ENCODE data around the gene PDLIM7. TPM values are rescaled to one million over a fixed set of nuclear protein-coding genes. Genes with fewer than 3 reads are reported as not detected.
A peak's percentile ranks its signal among the peaks of the same experiment; 100 is the strongest.

PDLIM7 gene
- polyA plus RNA-seq, 1 of the 3 experiments (the other 2 are of a cell fraction), result 206 TPM

DNA sequence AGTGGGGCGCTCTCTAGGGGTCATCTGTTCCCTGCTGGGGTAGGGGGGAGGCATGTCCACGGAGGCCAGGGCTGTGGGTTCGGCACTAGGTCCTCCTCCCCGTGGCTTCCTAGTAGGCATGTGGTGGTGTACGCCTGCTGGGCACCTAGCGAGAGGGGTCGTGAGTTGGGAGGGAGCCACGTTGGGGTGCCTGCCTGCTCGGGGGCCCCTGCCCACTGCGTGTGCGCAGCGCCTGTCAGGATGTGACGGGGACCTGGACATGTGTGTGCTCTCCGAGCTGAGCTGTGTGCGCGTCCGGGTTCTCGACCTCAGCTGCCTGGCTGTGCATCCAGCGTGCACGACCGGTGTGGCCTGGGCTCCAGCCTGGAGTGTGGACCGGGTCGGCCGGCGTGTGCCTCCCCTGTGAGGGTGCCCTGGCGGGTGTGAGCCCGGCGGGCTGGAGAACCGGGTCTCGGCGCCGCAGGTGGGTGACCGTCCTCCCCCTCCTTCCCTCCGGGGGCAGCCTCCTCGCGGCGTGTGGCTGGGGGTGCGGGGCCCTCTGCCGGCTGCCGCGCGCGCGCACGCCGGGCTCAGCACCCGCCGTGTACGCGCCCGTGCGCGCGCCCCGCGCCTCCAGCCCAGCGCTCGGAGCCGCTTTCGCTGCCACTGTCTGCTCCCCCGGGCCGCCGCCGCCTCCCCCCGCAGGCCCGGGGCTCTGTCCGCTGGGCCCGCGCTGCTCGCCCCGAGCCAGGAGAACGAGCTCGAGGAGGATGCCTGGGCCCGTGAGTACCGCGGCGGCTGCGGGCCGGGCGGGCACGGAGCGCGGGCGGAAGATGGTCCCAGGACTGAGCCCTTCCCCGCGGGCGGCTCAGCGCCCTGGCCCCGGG lies 51.0 kb downstream of the PDLIM7 start, which contains the start of gene PRR7:
PRR7 (plus strand) TSS at position 615 of the 866 bp plus-strand sequence. CDS start 8,254 bp downstream, outside the sequence.
- H3K4me2 ChIP-seq, result peak within 1 kb of the TSS; percentile 86
- 1% methylated on average over 16 of the region's 89 CpGs for WGBS (ENCODE audit: low lambda C conversion rate)
- no peaks in the 10 kb centered on the region for H3K9me3 ChIP-seq
- H3F3A ChIP-seq (replicated peaks; ENCODE audit: insufficient read depth), result peaks cover 21% of the 10 kb centered on the region
- no peaks in the 10 kb centered on the region for H3K27me3 ChIP-seq (ENCODE audit: insufficient read depth)
- DNase-seq, result peak; percentile 95
- no peaks in the 10 kb centered on the region for H3K9me2 ChIP-seq
- H3K9ac ChIP-seq, result peak within 1 kb of the TSS; percentile 92
- H3K4me3 ChIP-seq (ENCODE audit: low read depth in 2 of 2, low read length in 1 of 2), result peak within 1 kb of the TSS; percentile 69 to 77
- H3K79me2 ChIP-seq (ENCODE audit: insufficient read depth), result peaks cover 27% of the 10 kb centered on the region
- 0 out of 2 replicates have a peak, but pooled peaks cover 9% of the 10 kb centered on the region for H4K20me1 ChIP-seq (ENCODE audit: insufficient read depth)
- H2AFZ ChIP-seq (ENCODE audit: low read depth), result peak within 1 kb of the TSS; percentile 33; the same call in 1 of the 2 replicates
- peaks cover 23 to 41% of the 10 kb centered on the region in 2 experiments for H3K4me1 ChIP-seq (ENCODE audit: control insufficient read depth in 1 of 2, insufficient read depth in 2 of 2, low read depth in 1 of 2, low read length in 1 of 2)
- H3K27ac ChIP-seq (ENCODE audit: low read depth in 2 of 2, low read length in 1 of 2), result peak within 1 kb of the TSS; percentile 93 to 96
- peaks cover 5 to 13% of the 10 kb centered on the region in 2 experiments for H3K36me3 ChIP-seq (replicated peaks in 1 of 2; ENCODE audit: control insufficient read depth in 1 of 2, insufficient read depth in 2 of 2, low read length in 1 of 2)
- CTCF ChIA-PET, result interaction anchor here (0.7 to 15.5 kb wide), 13 partner anchors 9 to 143 kb away, joined by 3 to 318 read pairs (median 4); partner anchors contain the start of genes GRK6, PDLIM7, PFN3 and PRELID1
- TF ChIP-seq, protein P1, sequence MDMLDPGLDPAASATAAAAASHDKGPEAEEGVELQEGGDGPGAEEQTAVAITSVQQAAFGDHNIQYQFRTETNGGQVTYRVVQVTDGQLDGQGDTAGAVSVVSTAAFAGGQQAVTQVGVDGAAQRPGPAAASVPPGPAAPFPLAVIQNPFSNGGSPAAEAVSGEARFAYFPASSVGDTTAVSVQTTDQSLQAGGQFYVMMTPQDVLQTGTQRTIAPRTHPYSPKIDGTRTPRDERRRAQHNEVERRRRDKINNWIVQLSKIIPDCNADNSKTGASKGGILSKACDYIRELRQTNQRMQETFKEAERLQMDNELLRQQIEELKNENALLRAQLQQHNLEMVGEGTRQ (IDR thresholded peaks at IDR 0.05; ENCODE audit: borderline replicate concordance, low read depth, low read length), result no peak
- TF ChIP-seq NRF1 (IDR thresholded peaks at IDR 0.05; ENCODE audit: low read depth, low read length), result peak; percentile 51
- TF ChIP-seq EP300 (IDR thresholded peaks at IDR 0.05; ENCODE audit: borderline replicate concordance in 1 of 2, low read depth in 1 of 2, low read length in 1 of 2), result no peak
- TF ChIP-seq, protein P2, sequence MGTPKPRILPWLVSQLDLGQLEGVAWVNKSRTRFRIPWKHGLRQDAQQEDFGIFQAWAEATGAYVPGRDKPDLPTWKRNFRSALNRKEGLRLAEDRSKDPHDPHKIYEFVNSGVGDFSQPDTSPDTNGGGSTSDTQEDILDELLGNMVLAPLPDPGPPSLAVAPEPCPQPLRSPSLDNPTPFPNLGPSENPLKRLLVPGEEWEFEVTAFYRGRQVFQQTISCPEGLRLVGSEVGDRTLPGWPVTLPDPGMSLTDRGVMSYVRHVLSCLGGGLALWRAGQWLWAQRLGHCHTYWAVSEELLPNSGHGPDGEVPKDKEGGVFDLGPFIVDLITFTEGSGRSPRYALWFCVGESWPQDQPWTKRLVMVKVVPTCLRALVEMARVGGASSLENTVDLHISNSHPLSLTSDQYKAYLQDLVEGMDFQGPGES (IDR thresholded peaks at IDR 0.05; ENCODE audit: low read depth, low read length), result no peak
- no peak for TF ChIP-seq POLR2AphosphoS5 (IDR thresholded peaks at IDR 0.05; ENCODE audit: low read depth, low read length)
- TF ChIP-seq TEAD4 (IDR thresholded peaks at IDR 0.05; ENCODE audit: borderline replicate concordance, insufficient read depth), result no peak
- TF ChIP-seq, protein P3, sequence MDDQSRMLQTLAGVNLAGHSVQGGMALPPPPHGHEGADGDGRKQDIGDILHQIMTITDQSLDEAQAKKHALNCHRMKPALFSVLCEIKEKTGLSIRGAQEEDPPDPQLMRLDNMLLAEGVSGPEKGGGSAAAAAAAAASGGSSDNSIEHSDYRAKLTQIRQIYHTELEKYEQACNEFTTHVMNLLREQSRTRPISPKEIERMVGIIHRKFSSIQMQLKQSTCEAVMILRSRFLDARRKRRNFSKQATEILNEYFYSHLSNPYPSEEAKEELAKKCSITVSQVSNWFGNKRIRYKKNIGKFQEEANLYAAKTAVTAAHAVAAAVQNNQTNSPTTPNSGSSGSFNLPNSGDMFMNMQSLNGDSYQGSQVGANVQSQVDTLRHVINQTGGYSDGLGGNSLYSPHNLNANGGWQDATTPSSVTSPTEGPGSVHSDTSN (IDR thresholded peaks at IDR 0.05), result 0 out of 2 replicates have a peak, but pooled peaks have one; percentile 6
- TF ChIP-seq SIN3A (IDR thresholded peaks at IDR 0.05; ENCODE audit: borderline replicate concordance, low read depth, low read length), result no peak
- TF ChIP-seq, protein P4, sequence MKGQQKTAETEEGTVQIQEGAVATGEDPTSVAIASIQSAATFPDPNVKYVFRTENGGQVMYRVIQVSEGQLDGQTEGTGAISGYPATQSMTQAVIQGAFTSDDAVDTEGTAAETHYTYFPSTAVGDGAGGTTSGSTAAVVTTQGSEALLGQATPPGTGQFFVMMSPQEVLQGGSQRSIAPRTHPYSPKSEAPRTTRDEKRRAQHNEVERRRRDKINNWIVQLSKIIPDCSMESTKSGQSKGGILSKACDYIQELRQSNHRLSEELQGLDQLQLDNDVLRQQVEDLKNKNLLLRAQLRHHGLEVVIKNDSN (IDR thresholded peaks at IDR 0.05; ENCODE audit: borderline replicate concordance, low read depth), result no peak
- TF ChIP-seq RCOR1 (IDR thresholded peaks at IDR 0.05; ENCODE audit: low read length), result 0 out of 2 replicates have a peak, but pooled peaks have one; percentile 31
- no peak for TF ChIP-seq NFIC (IDR thresholded peaks at IDR 0.05; ENCODE audit: borderline replicate concordance)
- TF ChIP-seq CHD2 (IDR thresholded peaks at IDR 0.05; ENCODE audit: low read length, partially characterized antibody), result no peak
- TF ChIP-seq JUND (IDR thresholded peaks at IDR 0.05), result no peak
- no peak for TF ChIP-seq TAF1 (IDR thresholded peaks at IDR 0.05; ENCODE audit: borderline replicate concordance, low read depth, low read length)
- no peak for TF ChIP-seq FOSL2 (IDR thresholded peaks at IDR 0.05; ENCODE audit: borderline replicate concordance, low read depth)
- TF ChIP-seq, protein P5, sequence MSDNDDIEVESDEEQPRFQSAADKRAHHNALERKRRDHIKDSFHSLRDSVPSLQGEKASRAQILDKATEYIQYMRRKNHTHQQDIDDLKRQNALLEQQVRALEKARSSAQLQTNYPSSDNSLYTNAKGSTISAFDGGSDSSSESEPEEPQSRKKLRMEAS (IDR thresholded peaks at IDR 0.05; ENCODE audit: low read depth), result peak; percentile 52; the same call in 1 of the 2 replicates
- no peak for TF ChIP-seq SMC3 (IDR thresholded peaks at IDR 0.05; ENCODE audit: low read depth, low read length)
- no peak for TF ChIP-seq RXRA (IDR thresholded peaks at IDR 0.05; ENCODE audit: borderline replicate concordance, low read depth)
- TF ChIP-seq MXI1 (IDR thresholded peaks at IDR 0.05; ENCODE audit: low read depth, low read length), result peak; percentile 91
- TF ChIP-seq FOXJ3 (CRISPR knock-in tag; IDR thresholded peaks at IDR 0.05), result peak; percentile 42; the same call in 1 of the 2 replicates
- POLR2A ChIA-PET, result interaction anchor here (0.8 to 6.1 kb wide), 8 partner anchors 9 to 56 kb away, joined by 3 to 46 read pairs (median 4); partner anchors contain the start of gene GRK6
